Hypothalamus (tissue), 51 donors: ENCODE results near the gene ZNRF1.

Source experiments
- DNase-seq, 51 donors: peaks; one replicate each; lab custom pipeline; 2025; lab: John Stamatoyannopoulos, UW

The ZNRF1 gene

DNA sequence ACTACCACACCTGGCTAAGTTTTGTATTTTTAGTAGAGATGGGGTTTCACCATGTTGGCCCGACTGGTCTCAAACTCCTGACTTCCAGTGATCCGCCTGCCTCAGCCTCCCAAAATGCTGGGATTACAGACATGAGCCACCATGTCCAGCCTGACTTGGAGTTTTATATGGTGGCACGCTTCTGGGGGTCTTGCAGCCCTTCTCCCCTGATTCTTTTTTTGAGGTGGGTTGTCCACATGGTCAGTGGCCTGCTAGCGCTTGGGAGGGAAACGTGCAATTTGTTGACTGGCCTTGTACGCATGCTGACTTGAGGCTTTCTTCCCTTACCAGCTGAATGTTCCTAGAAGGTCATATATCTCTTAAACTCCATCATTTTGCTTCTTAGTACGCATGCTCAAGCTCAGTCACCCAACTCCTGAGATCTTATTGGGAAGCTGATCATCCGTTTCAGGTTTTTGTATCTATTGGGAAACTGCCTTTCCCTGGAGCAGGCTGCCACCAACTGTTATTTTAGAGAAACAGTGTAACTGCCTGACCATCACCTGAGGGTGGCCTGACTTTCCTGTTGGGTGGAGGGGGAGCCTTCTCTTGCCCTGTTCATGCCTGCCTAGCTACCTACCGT, 131.4 kb downstream of the ZNRF1 start:
- no peak for DNase-seq

DNA sequence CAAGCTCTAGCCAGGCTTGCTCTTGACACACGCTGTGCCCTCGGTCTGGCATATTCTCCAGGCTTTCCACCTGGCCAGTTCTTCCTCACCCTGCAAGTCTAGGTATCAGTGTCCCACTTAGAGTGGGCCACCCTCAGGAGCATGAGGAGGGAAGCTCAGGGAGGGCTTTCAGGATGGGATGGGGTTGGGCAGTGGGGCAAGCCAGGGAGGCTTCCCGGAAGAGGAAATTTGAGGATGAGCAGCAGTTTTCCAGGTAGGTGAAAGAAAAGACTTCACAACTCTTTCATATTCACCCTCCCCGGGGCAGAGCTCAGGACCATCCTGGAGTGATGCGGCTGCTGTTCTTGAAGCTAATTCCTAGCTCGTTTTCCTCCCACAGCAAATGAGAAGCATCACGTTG, 132.3 kb downstream of the ZNRF1 start:
- DNase-seq = no peak

DNA sequence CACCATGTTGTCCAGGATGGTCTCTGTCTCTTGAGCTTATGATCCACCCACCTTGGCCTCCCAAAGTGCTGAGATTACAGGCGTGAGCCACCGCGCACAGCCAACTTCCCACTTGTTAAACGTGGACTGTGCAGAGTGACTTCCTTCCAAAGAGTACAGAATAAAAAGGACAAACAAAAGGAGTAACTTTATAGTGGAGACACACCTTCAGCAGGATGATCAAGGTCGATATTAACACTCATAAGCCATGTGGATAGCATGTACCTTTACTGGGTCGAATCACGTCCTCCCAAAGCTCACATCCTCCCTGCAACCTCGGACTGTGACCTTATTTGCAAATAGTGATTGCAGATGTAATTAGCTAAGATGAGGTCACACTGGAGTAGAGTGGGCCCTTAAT, 139.4 kb downstream of the ZNRF1 start:
- DNase-seq = no peak

DNA sequence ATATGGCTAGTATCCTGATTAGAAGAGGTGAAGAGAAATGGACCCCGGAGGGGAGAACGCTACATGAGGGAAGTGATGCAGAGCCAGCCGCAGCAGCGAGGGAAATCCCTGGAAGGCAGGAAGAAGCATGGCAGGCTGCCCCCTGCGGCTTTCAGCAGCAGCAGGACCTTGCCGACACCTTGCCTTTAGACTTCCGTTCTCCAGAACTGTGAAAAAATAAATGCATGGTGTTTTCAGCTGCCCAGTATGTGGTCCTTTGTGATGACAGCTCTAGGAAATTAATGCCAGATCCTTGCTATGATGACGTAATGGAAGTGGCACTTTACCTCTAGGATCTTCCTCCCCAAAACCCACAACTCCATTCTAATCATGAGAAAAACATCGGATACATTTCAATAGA, 139.8 kb downstream of the ZNRF1 start:
- no peak for DNase-seq

DNA sequence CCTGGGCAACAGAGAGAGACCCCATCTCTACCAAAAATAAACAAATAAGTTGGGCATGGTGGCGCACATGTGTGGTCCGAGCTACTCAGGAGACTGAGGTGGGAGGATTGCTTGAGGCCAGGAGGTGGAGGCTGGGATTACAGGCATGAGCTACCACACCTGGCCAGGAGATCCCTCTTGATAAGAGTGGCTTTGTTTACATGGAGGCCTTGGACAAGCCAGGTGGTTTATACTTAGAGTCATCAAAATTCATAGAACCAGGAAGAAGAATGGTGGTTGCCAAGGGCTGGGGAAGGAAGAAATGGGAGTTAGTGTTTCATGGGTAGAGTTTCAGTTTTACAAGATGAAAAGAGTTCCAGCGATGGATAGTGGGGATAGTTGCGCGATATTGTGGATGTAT, 140.7 kb downstream of the ZNRF1 start:
- no peak for DNase-seq

DNA sequence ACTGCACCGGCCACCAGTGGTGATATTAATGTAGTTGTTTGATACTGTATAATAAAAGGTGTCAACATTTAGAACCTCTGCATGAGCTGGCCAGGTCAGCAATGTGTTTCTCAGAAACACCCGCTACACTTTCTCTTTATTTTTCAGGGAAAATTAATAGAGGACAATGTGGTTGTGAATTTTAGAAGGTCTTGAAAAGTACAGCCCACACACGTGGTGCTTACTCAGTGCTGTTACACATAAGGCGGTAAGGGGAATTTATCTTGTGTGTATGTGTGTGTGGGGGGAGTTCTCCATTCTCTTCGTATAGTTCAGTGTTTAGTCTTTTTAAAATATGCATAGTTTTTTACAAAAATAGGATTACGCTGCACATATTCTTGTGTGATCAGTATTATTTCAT, 145.1 kb downstream of the ZNRF1 start:
- no peak for DNase-seq

DNA sequence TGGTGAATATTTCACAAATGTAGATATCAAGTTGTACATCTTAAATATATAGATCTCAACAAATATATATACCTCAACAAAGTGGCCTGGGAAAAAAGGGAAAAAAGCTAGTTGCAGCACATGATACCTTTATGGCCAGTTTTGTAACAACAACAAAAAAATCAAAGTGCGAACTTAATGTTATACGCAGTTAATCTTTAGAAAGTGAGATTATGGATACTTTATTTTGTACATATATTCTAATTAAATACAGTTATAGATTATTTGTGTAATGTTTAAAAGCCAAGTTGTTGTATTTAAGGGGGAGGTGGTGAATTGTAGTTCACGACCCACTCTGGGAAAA, 149.1 kb downstream of the ZNRF1 start:
- no peak for DNase-seq

DNA sequence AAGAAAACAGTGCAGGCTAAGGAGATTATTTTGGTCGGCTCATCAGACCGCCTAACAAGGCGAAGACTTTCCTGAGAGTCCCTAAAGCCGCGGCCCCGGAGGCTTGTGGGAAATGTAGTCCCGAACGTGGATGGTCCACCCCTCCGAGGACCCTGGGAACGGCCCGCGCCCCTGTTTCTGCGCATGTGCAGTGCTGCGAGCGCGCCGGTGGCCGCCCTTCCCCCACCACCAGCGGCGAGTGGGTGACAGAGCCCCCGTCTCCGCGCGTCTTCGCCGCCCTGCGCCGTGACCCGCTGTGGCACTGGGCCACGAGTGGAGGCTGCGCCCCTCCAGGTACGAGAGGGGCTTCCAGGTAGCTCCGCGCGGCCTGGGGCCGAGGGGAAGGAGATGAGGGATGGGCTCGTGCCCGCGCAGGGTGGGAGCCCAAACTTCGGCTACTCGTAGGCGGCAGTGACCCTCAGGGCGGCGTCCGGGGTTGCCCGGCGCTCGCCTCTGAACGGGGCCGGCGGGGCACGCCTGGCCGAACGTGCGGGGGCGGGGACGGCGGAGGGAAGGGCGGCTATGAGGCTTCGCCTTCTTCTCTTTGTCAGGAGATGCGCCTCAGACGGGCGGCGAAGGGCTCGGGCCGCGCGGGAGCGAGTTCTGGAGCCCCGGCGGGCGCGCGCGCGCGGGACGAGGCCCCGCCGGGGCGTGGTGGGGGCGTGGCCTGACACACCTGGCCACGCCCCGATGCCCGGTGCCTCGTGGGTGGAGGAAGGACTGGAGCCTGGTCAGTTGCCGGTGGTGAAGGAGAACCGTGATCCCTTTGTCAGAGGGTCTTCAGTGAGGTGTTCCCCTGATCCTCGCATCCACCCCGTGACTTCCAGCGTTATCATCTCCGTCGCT, 149.7 kb downstream of the ZNRF1 start, which contains the start of gene ZFP1:
ZFP1 (plus strand) TSS at position 214 of the 885 bp plus-strand sequence. CDS start 4,428 bp downstream, outside the sequence.
- DNase-seq = peak; percentile 69 to 96 (median 89)

DNA sequence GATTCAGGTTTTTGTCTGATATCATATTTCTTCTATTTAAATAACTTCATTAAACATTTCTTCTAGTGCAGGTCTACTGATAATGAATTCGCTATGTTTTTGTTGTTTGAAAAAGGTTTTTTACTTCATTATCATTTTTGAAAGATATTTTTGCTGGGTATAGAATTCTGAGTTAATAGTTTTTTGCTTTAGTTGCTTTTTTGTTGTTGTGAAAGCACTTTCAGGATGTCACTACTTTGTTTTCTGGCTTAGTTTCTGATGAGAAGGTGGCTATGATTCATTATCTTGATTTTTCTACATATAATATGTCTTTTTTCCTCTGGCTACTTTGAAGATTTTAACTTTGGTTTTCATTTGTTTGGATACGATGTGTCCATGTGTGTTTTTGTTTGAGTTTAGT, 153.0 kb downstream of the ZNRF1 start:
- DNase-seq = no peak

DNA sequence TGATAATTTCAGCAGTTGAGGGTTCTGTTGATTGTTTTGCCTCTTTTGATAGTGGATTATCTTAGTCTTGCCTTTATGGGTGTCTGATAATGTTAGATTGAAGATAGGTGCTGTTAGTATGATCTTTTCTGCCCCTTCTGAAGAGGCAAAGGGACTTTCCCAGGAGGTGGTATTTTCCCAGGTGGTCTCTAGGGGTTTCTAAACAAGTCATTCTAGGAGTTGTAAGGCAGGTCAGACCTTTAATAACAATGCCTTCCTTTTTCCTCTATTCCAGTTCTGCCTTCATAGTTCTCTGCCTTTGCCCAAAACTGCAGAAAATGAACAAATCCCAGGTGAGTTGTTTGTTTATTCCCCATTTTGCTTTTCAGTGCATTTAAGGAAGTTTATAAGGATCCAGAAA, 153.8 kb downstream of the ZNRF1 start:
- no peak for DNase-seq

DNA sequence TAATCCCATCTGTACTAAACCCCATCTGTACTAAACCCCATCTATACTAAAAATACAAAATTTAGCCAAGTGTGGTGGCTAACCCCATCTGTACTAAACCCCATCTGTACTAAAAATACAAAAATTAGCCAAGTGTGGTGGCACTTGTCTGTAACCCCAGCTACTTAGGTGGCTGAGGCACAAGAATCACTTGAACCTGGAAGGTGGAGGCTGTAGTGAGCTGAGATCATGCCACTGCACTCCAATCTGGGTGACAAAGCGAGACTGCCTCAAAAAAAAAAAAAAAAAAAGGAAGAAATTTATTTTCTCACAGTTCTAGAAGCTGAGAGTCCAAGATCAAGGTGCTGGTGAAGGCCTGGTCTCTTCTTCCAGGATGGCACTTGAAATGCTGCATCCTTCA, 161.6 kb downstream of the ZNRF1 start:
- no peak for DNase-seq
